ENCODE measurements around the gene HDAC10.

GRCh38 chr22:50216055-50216683, 34.9 kb downstream of the HDAC10 start:
- TF ChIP-seq CTCF (IDR thresholded peaks at IDR 0.05) (no peak), POLR2AphosphoS5 (IDR thresholded peaks at IDR 0.05) (no peak), POLR2A (IDR thresholded peaks at IDR 0.05) (no peak)

Measured in suprapubic skin (tissue), 4 donors.